Astrocyte (in vitro differentiated cells and primary cell): Measurements from ENCODE around the gene EML3. TPM values are rescaled to one million over a fixed set of nuclear protein-coding genes. Genes with fewer than 3 reads are reported as not detected.

Source experiments
- DNase-seq: peaks from one replicate; pipeline ENCODE4 v3.0.0-alpha.2; 2010; ENCODE audit warnings: low read depth
- FAIRE-seq: peaks from 2 replicates; lab custom pipeline; 2011; peaks lifted over from hg19 to GRCh38; lab: Jason Lieb, UNC
- H2AFZ ChIP-seq: 2 replicates; pipeline ENCODE4 v1.6.0; 2012; ENCODE audit warnings: low read depth, low read length, inconsistent platforms
- H3K27ac ChIP-seq: 2 replicates; pipeline ENCODE4 v1.5.1; 2011; ENCODE audit warnings: low read depth, low read length, inconsistent platforms
- H3K27me3 ChIP-seq: 2 replicates; pipeline ENCODE4 v1.6.0; 2011; ENCODE audit warnings: low read length, inconsistent platforms; ENCODE audit not compliant: insufficient read depth
- H3K36me3 ChIP-seq: 2 replicates; pipeline ENCODE4 v1.5.1; 2011; ENCODE audit warnings: low read length, inconsistent platforms; ENCODE audit not compliant: insufficient read depth
- H3K4me1 ChIP-seq: 2 replicates; pipeline ENCODE4 v1.5.1; 2011; ENCODE audit warnings: low read length, inconsistent platforms; ENCODE audit not compliant: insufficient read depth
- H3K4me2 ChIP-seq: 2 replicates; pipeline ENCODE4 v1.6.0; 2012; ENCODE audit warnings: low read length, inconsistent platforms
- H3K4me3 ChIP-seq: 2 replicates; pipeline ENCODE4 v1.5.1; 2011; ENCODE audit warnings: low read depth, mild to moderate bottlenecking, low read length, inconsistent platforms; ENCODE audit not compliant: insufficient read depth
- H3K79me2 ChIP-seq: 2 replicates; pipeline ENCODE4 v1.6.0; 2012; ENCODE audit warnings: mild to moderate bottlenecking, low read length, inconsistent platforms; ENCODE audit not compliant: insufficient read depth
- H3K9ac ChIP-seq: 2 replicates; pipeline ENCODE4 v1.6.0; 2012; ENCODE audit warnings: mild to moderate bottlenecking, low read length, inconsistent platforms
- H3K9me3 ChIP-seq: 2 replicates; pipeline ENCODE4 v1.5.1; 2012; ENCODE audit warnings: low read depth, mild to moderate bottlenecking, low read length, inconsistent platforms; ENCODE audit not compliant: insufficient read depth
- H4K20me1 ChIP-seq: 2 replicates; pipeline ENCODE4 v1.6.0; 2012; ENCODE audit warnings: low read length, inconsistent platforms; ENCODE audit not compliant: insufficient read depth
- H3K27ac Mint-ChIP-seq: one replicate; pipeline ENCODE4 v1.8.0; 2021; ENCODE audit warnings: mild to moderate bottlenecking, mixed read lengths; ENCODE audit not compliant: unreplicated experiment
- H3K27me3 Mint-ChIP-seq: one replicate; pipeline ENCODE4 v1.8.0; 2021; ENCODE audit warnings: low read depth, mixed read lengths; ENCODE audit not compliant: unreplicated experiment
- H3K36me3 Mint-ChIP-seq: one replicate; pipeline ENCODE4 v1.8.0; 2021; ENCODE audit warnings: low read depth, mixed read lengths; ENCODE audit not compliant: unreplicated experiment
- H3K4me1 Mint-ChIP-seq: one replicate; pipeline ENCODE4 v1.8.0; 2021; ENCODE audit warnings: low read depth, mixed read lengths; ENCODE audit not compliant: unreplicated experiment
- H3K4me3 Mint-ChIP-seq: one replicate; pipeline ENCODE4 v1.8.0; 2021; ENCODE audit warnings: mild to moderate bottlenecking, moderate library complexity, mixed read lengths; ENCODE audit not compliant: unreplicated experiment
- H3K9me3 Mint-ChIP-seq: one replicate; pipeline ENCODE4 v1.8.0; 2021; ENCODE audit warnings: mild to moderate bottlenecking, mixed read lengths; ENCODE audit not compliant: unreplicated experiment
- CTCF ChIP-seq: IDR thresholded peaks from 2 replicates; pipeline ENCODE4 v1.5.1; 2011; ENCODE audit warnings: low read depth, mild to moderate bottlenecking, inconsistent platforms, low read length, moderate library complexity; ENCODE audit not compliant: insufficient read depth
- EZH2 ChIP-seq: IDR thresholded peaks from 2 replicates; pipeline ENCODE4 v1.6.1; 2012; ENCODE audit warnings: mild to moderate bottlenecking, low read length, inconsistent platforms; ENCODE audit not compliant: insufficient read depth
- total RNA-seq: library from RNA; stranded (reverse); gene quantifications from 2 replicates; pipeline ENCODE4 v1.2.1, GENCODE V29; 2021

The EML3 gene
- total RNA-seq, 1 donor from 2014 or later, result 25.5 TPM

GRCh38 chr11:62559204-62559603 lies 53.4 kb downstream of the EML3 start:
- peak overlapping the region; percentile 45 for H3K4me3 Mint-ChIP-seq
- peaks cover 34% of the 10 kb centered on the region for H3K79me2 ChIP-seq
- FAIRE-seq, result no peak

GRCh38 chr11:62558669-62559068 lies 53.9 kb downstream of the EML3 start:
- TF ChIP-seq CTCF (no peak), EZH2 (no peak)
- no peak for FAIRE-seq
- H3K36me3 Mint-ChIP-seq, result peaks cover 26% of the 10 kb centered on the region

More at GRCh38 chr11:62559204-62559603, 53.4 kb downstream of the EML3 start:
- Mint-ChIP-seq H3K27me3 (no peaks in the 10 kb centered on the region), H3K36me3 (peaks cover 28% of the 10 kb centered on the region), H3K4me1 (peaks cover 63% of the 10 kb centered on the region), H3K9me3 (no peaks in the 10 kb centered on the region), H3K27ac (peak overlapping the region; percentile 77)
- Histone ChIP-seq H3K9ac (peak overlapping the region; percentile 52), H4K20me1 (peaks cover 66% of the 10 kb centered on the region), H3K27me3 (no peaks in the 10 kb centered on the region), H3K27ac (no peak overlapping the region), H2AFZ (no peak overlapping the region), H3K4me1 (peaks cover 61% of the 10 kb centered on the region), H3K4me2 (no peak overlapping the region), H3K9me3 (no peaks in the 10 kb centered on the region), H3K4me3 (no peak overlapping the region), H3K36me3 (peaks cover 35% of the 10 kb centered on the region)
- TF ChIP-seq EZH2 (no peak), CTCF (no peak)
- DNase-seq, result no peak

GRCh38 chr11:62556875-62557631 lies 55.5 kb downstream of the EML3 start:
- Mint-ChIP-seq H3K4me1 (peaks cover 73% of the 10 kb centered on the region), H3K36me3 (peaks cover 22% of the 10 kb centered on the region), H3K9me3 (no peaks in the 10 kb centered on the region), H3K4me3 (peak overlapping the region; percentile 52), H3K27ac (peak overlapping the region; percentile 95), H3K27me3 (no peaks in the 10 kb centered on the region)
- peak overlapping the region; percentile 78 for H3K4me2 ChIP-seq
- TF ChIP-seq CTCF (no peak), EZH2 (no peak)
- H3K36me3 ChIP-seq, result peaks cover 24% of the 10 kb centered on the region
- H3K79me2 ChIP-seq, result peaks cover 22% of the 10 kb centered on the region
- no peak for FAIRE-seq
- H3K9me3 ChIP-seq, result no peaks in the 10 kb centered on the region
- no peak overlapping the region for H3K4me3 ChIP-seq
- peak overlapping the region; percentile 82 for H3K27ac ChIP-seq
- peaks cover 78% of the 10 kb centered on the region for H3K4me1 ChIP-seq
- H3K27me3 ChIP-seq, result no peaks in the 10 kb centered on the region
- H3K9ac ChIP-seq, result peak overlapping the region; percentile 39
- H4K20me1 ChIP-seq, result peaks cover 50% of the 10 kb centered on the region
- no peak for DNase-seq
- no peak overlapping the region for H2AFZ ChIP-seq

More at GRCh38 chr11:62558669-62559068, 53.9 kb downstream of the EML3 start:
- H3K27me3 ChIP-seq, result no peaks in the 10 kb centered on the region
- no peaks in the 10 kb centered on the region for H3K27me3 Mint-ChIP-seq
- H3K4me3 Mint-ChIP-seq, result no peak overlapping the region
- no peak overlapping the region for H3K27ac ChIP-seq
- H3K4me3 ChIP-seq, result no peak overlapping the region
- H3K36me3 ChIP-seq, result peaks cover 32% of the 10 kb centered on the region
- H2AFZ ChIP-seq, result no peak overlapping the region
- H4K20me1 ChIP-seq, result peaks cover 64% of the 10 kb centered on the region
- no peaks in the 10 kb centered on the region for H3K9me3 Mint-ChIP-seq
- peaks cover 66% of the 10 kb centered on the region for H3K4me1 ChIP-seq
- H3K27ac Mint-ChIP-seq, result no peak overlapping the region
- no peaks in the 10 kb centered on the region for H3K9me3 ChIP-seq
- peaks cover 68% of the 10 kb centered on the region for H3K4me1 Mint-ChIP-seq
- H3K4me2 ChIP-seq, result no peak overlapping the region
- peaks cover 30% of the 10 kb centered on the region for H3K79me2 ChIP-seq
- H3K9ac ChIP-seq, result no peak overlapping the region
- DNase-seq, result no peak
